Measurements from ENCODE around the gene ANAPC5.

- TF ChIP-seq POLR2A (IDR thresholded peaks at IDR 0.05) (no peak), CTCF (IDR thresholded peaks at IDR 0.05) (no peak)
Measured at GRCh38 chr12:121283841-121284240, 68.4 kb downstream of the ANAPC5 start.
